HUES6 (cell line): ENCODE measurements around the gene ARMC6.

Source experiments
- H3K27ac ChIP-seq: 2 replicates; pipeline ENCODE4 v1.7.0; 2013; ENCODE audit warnings: low read depth, mild to moderate bottlenecking, low read length, inconsistent platforms
- H3K27me3 ChIP-seq: 2 replicates; pipeline ENCODE4 v1.6.1; 2013; ENCODE audit warnings: low read length; ENCODE audit not compliant: control insufficient read depth, insufficient read depth
- H3K36me3 ChIP-seq: 2 replicates; pipeline ENCODE4 v1.6.1; 2013; ENCODE audit warnings: low read length; ENCODE audit not compliant: control insufficient read depth, insufficient read depth
- H3K4me1 ChIP-seq: 2 replicates; pipeline ENCODE4 v1.6.1; 2013; ENCODE audit warnings: low read length; ENCODE audit not compliant: control insufficient read depth, insufficient read depth
- H3K4me3 ChIP-seq: 2 replicates; pipeline ENCODE4 v1.5.1; 2013; ENCODE audit warnings: low read depth, low read length
- H3K9ac ChIP-seq: one replicate; pipeline ENCODE4 v1.6.1; 2013; ENCODE audit warnings: mild to moderate bottlenecking, low read length
- H3K9me3 ChIP-seq: 2 replicates; pipeline ENCODE4 v1.6.1; 2013; ENCODE audit warnings: low read depth, low read length; ENCODE audit not compliant: control insufficient read depth, insufficient read depth

Gene ARMC6

DNA sequence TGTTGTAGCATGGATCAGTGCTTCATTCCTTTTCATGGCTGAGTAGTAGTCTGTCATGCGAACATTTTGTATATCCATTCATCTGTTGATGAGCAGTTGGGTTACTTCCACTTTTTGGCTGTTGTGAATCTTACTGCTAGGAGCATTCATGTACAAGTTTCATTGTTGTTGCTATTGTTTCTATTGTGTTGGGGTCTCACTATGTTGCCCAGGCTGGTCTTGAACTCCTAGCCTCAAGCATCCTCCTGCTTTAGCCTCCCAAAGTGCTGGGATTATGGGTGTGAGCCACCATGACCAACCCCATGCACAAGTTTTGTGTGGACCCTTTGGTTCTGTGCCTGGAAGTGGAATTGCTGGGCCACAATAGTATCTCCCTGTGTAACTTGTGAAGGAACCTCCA lies 46.2 kb downstream of the ARMC6 start:
- Histone ChIP-seq H3K9ac (no peak overlapping the region), H3K27me3 (peaks cover 8% of the 10 kb centered on the region; the same call in 1 of the 2 replicates), H3K4me3 (no peak overlapping the region), H3K27ac (no peak overlapping the region), H3K36me3 (no peaks in the 10 kb centered on the region), H3K9me3 (no peaks in the 10 kb centered on the region), H3K4me1 (no peaks in the 10 kb centered on the region)

- no peak overlapping the region for H3K27ac ChIP-seq
- H3K27me3 ChIP-seq: peaks cover 4% of the 10 kb centered on the region; the same call in 1 of the 2 replicates
- H3K4me1 ChIP-seq: peaks cover 7% of the 10 kb centered on the region; the same call in 1 of the 2 replicates
- no peaks in the 10 kb centered on the region for H3K36me3 ChIP-seq
- no peaks in the 10 kb centered on the region for H3K9me3 ChIP-seq
- H3K4me3 ChIP-seq: no peak overlapping the region
- no peak overlapping the region for H3K9ac ChIP-seq
Observed at GRCh38 chr19:19081642-19082151, 48.3 kb downstream of the ARMC6 start.

DNA sequence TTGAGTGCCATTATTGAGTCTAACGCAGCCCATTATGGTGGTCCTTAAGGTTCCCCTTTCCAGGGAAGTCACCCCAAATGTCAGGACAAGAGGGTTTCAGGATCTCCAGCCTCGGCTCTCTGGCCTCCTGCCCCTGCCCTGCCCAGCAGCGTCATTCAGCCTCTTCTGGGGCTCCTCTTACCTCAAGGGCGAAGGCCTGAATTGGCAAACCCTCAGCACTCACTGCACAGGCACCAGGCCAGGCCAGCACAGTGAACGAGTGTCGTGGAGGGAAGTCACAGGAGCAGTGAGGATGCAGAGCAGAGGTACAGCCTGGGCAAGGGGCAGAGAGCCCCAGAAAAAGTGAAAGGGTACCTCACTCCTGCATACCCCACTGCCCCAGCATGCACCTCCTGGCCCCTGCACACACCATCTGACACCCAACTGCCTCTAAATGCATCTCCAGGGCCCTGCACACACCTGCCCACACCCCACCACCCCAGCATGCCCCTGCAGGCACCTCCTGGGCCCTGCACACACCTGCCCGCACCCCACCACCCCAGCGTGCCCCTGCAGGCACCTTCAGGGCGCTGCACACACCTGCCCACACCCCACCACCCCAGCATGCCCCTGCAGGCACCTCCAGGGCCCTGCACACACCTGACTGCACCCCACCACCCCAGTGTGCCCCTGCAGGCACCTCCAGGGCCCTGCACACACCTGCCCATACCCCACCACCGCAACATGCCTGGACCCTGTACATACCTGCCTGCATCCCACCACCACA lies 50.2 kb downstream of the ARMC6 start:
- peaks cover 7% of the 10 kb centered on the region; the same call in 1 of the 2 replicates for H3K4me1 ChIP-seq
- no peak overlapping the region for H3K27ac ChIP-seq
- no peak overlapping the region for H3K9ac ChIP-seq
- no peak overlapping the region for H3K4me3 ChIP-seq
- peaks cover 4% of the 10 kb centered on the region; the same call in 1 of the 2 replicates for H3K27me3 ChIP-seq
- H3K36me3 ChIP-seq: no peaks in the 10 kb centered on the region
- H3K9me3 ChIP-seq: no peaks in the 10 kb centered on the region

DNA sequence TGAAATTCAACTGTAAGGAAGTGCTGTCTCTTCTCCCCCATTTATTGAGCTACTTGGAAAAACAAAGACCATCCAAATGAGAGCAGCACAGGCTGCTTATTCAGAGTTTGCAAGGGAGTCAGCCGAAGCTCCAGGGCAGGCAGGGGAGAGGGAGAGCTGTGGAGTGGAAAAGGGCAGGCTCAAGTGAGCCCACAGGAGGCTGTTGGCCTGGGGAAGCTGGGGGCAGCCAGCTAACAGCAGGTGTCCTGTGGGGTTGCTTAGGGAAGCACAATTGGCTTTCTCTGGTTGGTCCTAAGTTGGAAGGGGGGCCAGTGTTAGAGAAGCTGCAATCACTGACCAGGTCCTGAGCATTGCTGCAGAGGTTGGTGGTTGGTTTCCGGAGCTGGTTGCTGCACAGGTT lies 54.3 kb downstream of the ARMC6 start:
- Histone ChIP-seq H3K4me3 (no peak overlapping the region), H3K9me3 (no peaks in the 10 kb centered on the region), H3K27ac (no peak overlapping the region), H3K27me3 (no peaks in the 10 kb centered on the region), H3K9ac (no peak overlapping the region), H3K4me1 (peaks cover 21% of the 10 kb centered on the region), H3K36me3 (no peaks in the 10 kb centered on the region)

DNA sequence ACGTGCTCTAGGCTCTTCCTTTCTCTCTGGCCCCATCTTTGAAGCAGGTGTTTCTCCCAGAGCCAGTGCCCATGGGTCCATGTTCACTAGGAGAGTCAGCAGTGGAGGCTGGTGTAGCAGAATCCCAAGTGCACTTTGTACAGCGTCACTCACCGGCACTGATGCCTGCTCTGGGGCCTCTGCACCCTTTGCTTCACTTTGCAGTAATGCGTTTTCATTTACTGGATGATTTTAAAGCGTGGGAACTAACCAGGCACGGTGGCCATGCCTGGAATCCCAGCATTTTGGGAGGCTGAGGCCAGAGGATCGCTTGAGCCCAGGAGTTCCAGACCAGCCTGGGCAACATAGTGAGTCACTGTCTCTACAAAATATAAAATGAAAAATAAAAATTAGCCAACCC lies 61.1 kb downstream of the ARMC6 start:
- H3K9ac ChIP-seq: no peak overlapping the region
- no peak overlapping the region for H3K27ac ChIP-seq
- no peak overlapping the region for H3K4me3 ChIP-seq
- H3K4me1 ChIP-seq: peaks cover 14% of the 10 kb centered on the region
- H3K9me3 ChIP-seq: no peaks in the 10 kb centered on the region
- H3K36me3 ChIP-seq: no peaks in the 10 kb centered on the region
- no peaks in the 10 kb centered on the region for H3K27me3 ChIP-seq

DNA sequence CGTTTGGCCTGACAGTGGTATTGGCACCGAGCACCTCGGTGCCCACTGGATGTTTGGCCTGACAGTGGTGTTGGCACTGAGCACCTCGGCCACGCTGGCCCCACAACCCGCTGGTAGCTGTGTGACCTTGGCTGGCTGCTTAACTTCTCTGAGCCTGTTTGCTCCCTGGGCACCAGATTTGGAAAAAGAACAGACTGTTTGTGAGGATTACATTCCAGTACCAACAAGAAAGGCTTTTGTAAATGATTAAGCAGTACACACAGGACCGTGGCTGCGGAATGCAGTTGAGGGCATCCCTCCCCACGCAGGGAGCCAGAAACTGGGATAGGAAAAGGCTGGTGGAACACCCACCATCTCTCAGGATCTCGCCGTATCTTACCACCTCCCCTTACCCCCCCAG lies 62.3 kb downstream of the ARMC6 start:
- Histone ChIP-seq H3K9me3 (no peaks in the 10 kb centered on the region), H3K9ac (no peak overlapping the region), H3K27ac (no peak overlapping the region), H3K36me3 (no peaks in the 10 kb centered on the region), H3K4me1 (peaks cover 3% of the 10 kb centered on the region), H3K4me3 (no peak overlapping the region), H3K27me3 (no peaks in the 10 kb centered on the region)

DNA sequence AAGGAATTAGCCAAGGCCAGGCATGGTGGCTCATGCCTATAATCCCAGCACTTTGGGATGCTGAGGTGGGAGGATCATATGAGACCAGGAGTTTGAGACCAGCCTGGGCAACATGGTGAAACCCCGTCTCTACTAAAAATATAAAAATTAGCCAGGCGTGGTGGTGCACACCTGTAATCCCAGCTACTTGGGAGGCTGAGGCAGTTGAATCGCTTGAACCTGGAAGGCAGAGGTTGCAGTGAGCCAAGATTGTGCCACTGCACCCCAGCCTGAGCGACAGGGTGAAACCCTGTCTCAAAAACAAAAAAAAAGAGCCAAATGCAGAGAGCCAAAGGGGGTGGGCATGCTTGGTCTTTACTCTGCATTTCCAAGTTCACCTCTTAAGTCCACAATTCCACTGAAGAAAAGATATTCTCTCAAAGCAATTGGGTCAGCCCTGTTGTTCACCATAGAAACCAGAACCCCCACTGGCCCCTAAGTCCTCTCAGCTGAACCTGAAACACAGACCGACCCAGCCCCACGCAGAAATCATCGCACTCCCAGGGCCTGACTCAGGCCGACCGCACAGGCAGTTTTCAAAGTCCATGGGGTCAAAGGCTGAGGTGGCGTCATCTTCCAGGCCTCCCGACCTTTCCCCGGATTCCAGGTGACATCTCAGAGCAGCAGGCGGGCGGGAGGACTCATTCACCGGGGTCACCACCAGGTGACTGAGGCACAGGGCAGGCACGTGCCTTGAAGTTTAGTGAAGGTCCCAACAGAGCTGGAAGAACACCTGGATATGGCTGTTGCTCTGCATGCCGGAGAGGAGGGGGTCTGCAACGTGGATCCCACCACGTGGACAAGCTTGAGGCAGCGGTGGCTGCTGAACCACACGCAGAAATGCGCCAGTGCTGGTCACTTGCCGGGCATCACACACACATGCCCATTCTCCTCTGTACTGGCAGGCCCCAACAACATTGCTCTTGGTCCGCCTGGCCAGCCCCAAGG lies 63.5 kb downstream of the ARMC6 start:
- Histone ChIP-seq H3K36me3 (no peaks in the 10 kb centered on the region), H3K9ac (no peak overlapping the region), H3K9me3 (no peaks in the 10 kb centered on the region), H3K27me3 (no peaks in the 10 kb centered on the region), H3K4me3 (no peak overlapping the region), H3K27ac (no peak overlapping the region), H3K4me1 (no peaks in the 10 kb centered on the region)

- no peaks in the 10 kb centered on the region for H3K9me3 ChIP-seq
- no peak overlapping the region for H3K4me3 ChIP-seq
- H3K9ac ChIP-seq: no peak overlapping the region
- no peaks in the 10 kb centered on the region for H3K4me1 ChIP-seq
- no peaks in the 10 kb centered on the region for H3K36me3 ChIP-seq
- H3K27me3 ChIP-seq: no peaks in the 10 kb centered on the region
- H3K27ac ChIP-seq: no peak overlapping the region
Observed at GRCh38 chr19:19098084-19098702, 64.8 kb downstream of the ARMC6 start.

DNA sequence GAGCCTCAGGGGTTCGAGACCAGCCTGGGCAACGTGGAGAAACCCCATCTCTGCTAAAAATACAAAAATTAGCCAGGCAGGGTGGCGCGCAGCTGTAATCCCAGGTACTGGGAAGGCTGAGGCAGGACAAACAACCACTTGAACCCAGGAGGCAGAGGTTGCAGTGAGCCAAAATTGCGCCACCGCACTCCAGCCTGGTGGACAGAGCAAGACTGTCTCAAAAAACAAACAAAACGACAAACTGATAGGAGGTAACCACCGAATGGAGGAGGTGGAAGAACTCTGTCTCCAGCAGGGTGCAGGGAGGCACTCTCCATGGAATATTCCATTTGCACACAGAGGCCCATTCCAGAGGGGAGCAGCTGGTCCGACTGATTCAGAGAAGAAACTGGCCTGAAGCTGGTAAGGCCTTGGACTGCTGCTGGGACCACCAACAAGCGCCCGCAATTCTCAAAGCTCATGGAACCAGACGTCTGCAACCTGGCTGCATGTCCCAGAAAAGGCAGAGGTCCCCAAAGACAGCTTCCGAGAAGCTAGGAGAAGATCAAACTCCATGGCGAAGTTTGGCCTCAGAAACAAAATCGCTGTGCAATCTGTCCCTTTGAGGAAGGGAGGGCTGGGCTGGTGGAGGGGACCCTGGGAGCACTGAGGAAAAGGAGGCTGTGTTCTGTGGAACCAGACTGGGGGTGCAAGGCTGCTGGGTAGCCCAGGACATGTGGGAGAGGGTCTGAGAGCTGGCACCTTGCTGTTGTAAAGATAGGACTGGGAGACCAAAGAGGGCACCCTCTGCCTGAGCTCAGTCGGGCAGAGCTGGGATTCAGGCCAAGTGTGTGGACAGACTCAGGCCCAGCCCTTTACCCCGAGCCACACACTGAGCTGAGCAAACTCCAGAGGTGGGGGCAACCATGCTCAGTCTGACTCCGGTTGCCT lies 65.6 kb downstream of the ARMC6 start:
- Histone ChIP-seq H3K9ac (no peak overlapping the region), H3K27me3 (no peaks in the 10 kb centered on the region), H3K4me1 (no peaks in the 10 kb centered on the region), H3K36me3 (no peaks in the 10 kb centered on the region), H3K4me3 (no peak overlapping the region), H3K27ac (no peak overlapping the region), H3K9me3 (no peaks in the 10 kb centered on the region)

DNA sequence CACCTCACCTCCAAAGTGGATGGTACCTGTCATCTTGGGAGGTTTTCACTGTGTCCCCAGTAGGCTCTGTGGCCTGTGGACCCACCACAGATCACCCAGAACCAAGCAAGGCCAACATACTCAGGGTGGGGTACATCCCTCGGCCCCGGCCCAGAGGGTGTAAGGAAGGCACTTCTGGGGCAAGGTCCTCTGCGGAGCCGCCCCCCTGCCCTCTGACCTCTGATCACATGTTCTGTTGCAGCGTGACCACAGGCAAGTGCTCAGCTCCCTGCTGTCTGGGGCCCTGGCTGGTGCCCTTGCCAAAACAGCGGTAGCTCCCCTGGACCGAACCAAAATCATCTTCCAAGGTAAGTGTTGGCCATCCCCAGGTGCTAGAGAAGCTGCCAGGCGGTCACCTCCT lies 68.1 kb downstream of the ARMC6 start:
- Histone ChIP-seq H3K4me3 (no peak overlapping the region), H3K9ac (no peak overlapping the region), H3K36me3 (no peaks in the 10 kb centered on the region), H3K27me3 (no peaks in the 10 kb centered on the region), H3K9me3 (no peaks in the 10 kb centered on the region), H3K27ac (no peak overlapping the region), H3K4me1 (peaks cover 16% of the 10 kb centered on the region)
